Astrocyte (in vitro differentiated cells and primary cell): Measurements from ENCODE around the gene PRKAA2. TPM values are rescaled to one million over a fixed set of nuclear protein-coding genes. Genes with fewer than 3 reads are reported as not detected.
A peak's percentile ranks its signal among the peaks of the same experiment; 100 is the strongest.

ENCODE experiments used
- DNase-seq: peaks from one replicate; pipeline ENCODE4 v3.0.0-alpha.2; 2010; ENCODE audit warnings: low read depth
- FAIRE-seq: peaks from 2 replicates; lab custom pipeline; 2011; peaks lifted over from hg19 to GRCh38; lab: Jason Lieb, UNC
- H2AFZ ChIP-seq: 2 replicates; pipeline ENCODE4 v1.6.0; 2012; ENCODE audit warnings: low read depth, low read length, inconsistent platforms
- H3K27ac ChIP-seq: 2 replicates; pipeline ENCODE4 v1.5.1; 2011; ENCODE audit warnings: low read depth, low read length, inconsistent platforms
- H3K27me3 ChIP-seq: 2 replicates; pipeline ENCODE4 v1.6.0; 2011; ENCODE audit warnings: low read length, inconsistent platforms; ENCODE audit not compliant: insufficient read depth
- H3K36me3 ChIP-seq: 2 replicates; pipeline ENCODE4 v1.5.1; 2011; ENCODE audit warnings: low read length, inconsistent platforms; ENCODE audit not compliant: insufficient read depth
- H3K4me1 ChIP-seq: 2 replicates; pipeline ENCODE4 v1.5.1; 2011; ENCODE audit warnings: low read length, inconsistent platforms; ENCODE audit not compliant: insufficient read depth
- H3K4me2 ChIP-seq: 2 replicates; pipeline ENCODE4 v1.6.0; 2012; ENCODE audit warnings: low read length, inconsistent platforms
- H3K4me3 ChIP-seq: 2 replicates; pipeline ENCODE4 v1.5.1; 2011; ENCODE audit warnings: low read depth, mild to moderate bottlenecking, low read length, inconsistent platforms; ENCODE audit not compliant: insufficient read depth
- H3K79me2 ChIP-seq: 2 replicates; pipeline ENCODE4 v1.6.0; 2012; ENCODE audit warnings: mild to moderate bottlenecking, low read length, inconsistent platforms; ENCODE audit not compliant: insufficient read depth
- H3K9ac ChIP-seq: 2 replicates; pipeline ENCODE4 v1.6.0; 2012; ENCODE audit warnings: mild to moderate bottlenecking, low read length, inconsistent platforms
- H3K9me3 ChIP-seq: 2 replicates; pipeline ENCODE4 v1.5.1; 2012; ENCODE audit warnings: low read depth, mild to moderate bottlenecking, low read length, inconsistent platforms; ENCODE audit not compliant: insufficient read depth
- H4K20me1 ChIP-seq: 2 replicates; pipeline ENCODE4 v1.6.0; 2012; ENCODE audit warnings: low read length, inconsistent platforms; ENCODE audit not compliant: insufficient read depth
- H3K27ac Mint-ChIP-seq: one replicate; pipeline ENCODE4 v1.8.0; 2021; ENCODE audit warnings: mild to moderate bottlenecking, mixed read lengths; ENCODE audit not compliant: unreplicated experiment
- H3K27me3 Mint-ChIP-seq: one replicate; pipeline ENCODE4 v1.8.0; 2021; ENCODE audit warnings: low read depth, mixed read lengths; ENCODE audit not compliant: unreplicated experiment
- H3K36me3 Mint-ChIP-seq: one replicate; pipeline ENCODE4 v1.8.0; 2021; ENCODE audit warnings: low read depth, mixed read lengths; ENCODE audit not compliant: unreplicated experiment
- H3K4me1 Mint-ChIP-seq: one replicate; pipeline ENCODE4 v1.8.0; 2021; ENCODE audit warnings: low read depth, mixed read lengths; ENCODE audit not compliant: unreplicated experiment
- H3K4me3 Mint-ChIP-seq: one replicate; pipeline ENCODE4 v1.8.0; 2021; ENCODE audit warnings: mild to moderate bottlenecking, moderate library complexity, mixed read lengths; ENCODE audit not compliant: unreplicated experiment
- H3K9me3 Mint-ChIP-seq: one replicate; pipeline ENCODE4 v1.8.0; 2021; ENCODE audit warnings: mild to moderate bottlenecking, mixed read lengths; ENCODE audit not compliant: unreplicated experiment
- CTCF ChIP-seq: IDR thresholded peaks from 2 replicates; pipeline ENCODE4 v1.5.1; 2011; ENCODE audit warnings: low read depth, mild to moderate bottlenecking, inconsistent platforms, low read length, moderate library complexity; ENCODE audit not compliant: insufficient read depth
- EZH2 ChIP-seq: IDR thresholded peaks from 2 replicates; pipeline ENCODE4 v1.6.1; 2012; ENCODE audit warnings: mild to moderate bottlenecking, low read length, inconsistent platforms; ENCODE audit not compliant: insufficient read depth
- total RNA-seq: library from RNA; stranded (reverse); gene quantifications from 2 replicates; pipeline ENCODE4 v1.2.1, GENCODE V29; 2021

PRKAA2 gene
- total RNA-seq, 1 donor from 2014 or later, result 2.4 TPM

GRCh38 chr1:56627019-56627635 is 18.0 kb upstream of the PRKAA2 start:
- DNase-seq (peak; percentile 22), FAIRE-seq (no peak)
- H3K9me3 ChIP-seq, result no peaks in the 10 kb centered on the region
- no peak overlapping the region for H3K9ac ChIP-seq
- no peaks in the 10 kb centered on the region for H3K36me3 ChIP-seq
- no peak for TF ChIP-seq EZH2
- TF ChIP-seq CTCF, result no peak
- no peak overlapping the region for H2AFZ ChIP-seq
- H3K4me3 Mint-ChIP-seq, result no peak overlapping the region
- H3K36me3 Mint-ChIP-seq, result no peaks in the 10 kb centered on the region
- H3K4me2 ChIP-seq, result peak overlapping the region; percentile 59
- H3K79me2 ChIP-seq, result no peaks in the 10 kb centered on the region
- H3K4me3 ChIP-seq, result no peak overlapping the region
- H3K27me3 ChIP-seq, result no peaks in the 10 kb centered on the region
- H3K4me1 Mint-ChIP-seq, result peaks cover 5% of the 10 kb centered on the region
- H3K27me3 Mint-ChIP-seq, result no peaks in the 10 kb centered on the region
- H4K20me1 ChIP-seq, result no peaks in the 10 kb centered on the region
- no peak overlapping the region for H3K27ac ChIP-seq
- H3K4me1 ChIP-seq, result peaks cover 16% of the 10 kb centered on the region
- H3K9me3 Mint-ChIP-seq, result peaks cover 3% of the 10 kb centered on the region
- H3K27ac Mint-ChIP-seq, result no peak overlapping the region

GRCh38 chr1:56627636-56628039 is 17.5 kb upstream of the PRKAA2 start:
- Histone ChIP-seq H3K4me3 (no peak overlapping the region), H3K27me3 (no peaks in the 10 kb centered on the region), H3K9me3 (no peaks in the 10 kb centered on the region), H3K36me3 (no peaks in the 10 kb centered on the region), H3K79me2 (no peaks in the 10 kb centered on the region), H2AFZ (peak overlapping the region; percentile 33), H3K4me1 (peaks cover 16% of the 10 kb centered on the region), H3K27ac (no peak overlapping the region), H4K20me1 (no peaks in the 10 kb centered on the region), H3K9ac (no peak overlapping the region), H3K4me2 (peak overlapping the region; percentile 2)
- DNase-seq, result no peak
- FAIRE-seq, result peak; percentile 70
- Mint-ChIP-seq H3K27me3 (no peaks in the 10 kb centered on the region), H3K4me3 (no peak overlapping the region), H3K4me1 (peaks cover 5% of the 10 kb centered on the region), H3K27ac (no peak overlapping the region), H3K36me3 (no peaks in the 10 kb centered on the region), H3K9me3 (peaks cover 3% of the 10 kb centered on the region)
- no peak for TF ChIP-seq EZH2
- no peak for TF ChIP-seq CTCF

- Mint-ChIP-seq H3K9me3 (no peaks in the 10 kb centered on the region), H3K36me3 (no peaks in the 10 kb centered on the region), H3K4me1 (peaks cover 5% of the 10 kb centered on the region), H3K27me3 (no peaks in the 10 kb centered on the region), H3K4me3 (no peak overlapping the region), H3K27ac (no peak overlapping the region)
- no peak overlapping the region for H2AFZ ChIP-seq
- no peak overlapping the region for H3K9ac ChIP-seq
- H3K27ac ChIP-seq, result no peak overlapping the region
- FAIRE-seq (no peak), DNase-seq (no peak)
- H3K9me3 ChIP-seq, result no peaks in the 10 kb centered on the region
- peaks cover 16% of the 10 kb centered on the region for H3K4me1 ChIP-seq
- TF ChIP-seq EZH2, result no peak
- no peak for TF ChIP-seq CTCF
- H3K4me3 ChIP-seq, result no peak overlapping the region
- no peaks in the 10 kb centered on the region for H3K79me2 ChIP-seq
- no peaks in the 10 kb centered on the region for H3K36me3 ChIP-seq
- H4K20me1 ChIP-seq, result no peaks in the 10 kb centered on the region
- no peaks in the 10 kb centered on the region for H3K27me3 ChIP-seq
- H3K4me2 ChIP-seq, result no peak overlapping the region
These were observed 14.3 kb upstream of the PRKAA2 start for GRCh38 chr1:56630786-56631185.
